WTC11 (cell line): ENCODE data around the gene PRKAR2B. TPM values are rescaled to one million over a fixed set of nuclear protein-coding genes. Genes with fewer than 3 reads are reported as not detected.

Experiments used
- ATAC-seq: fragments of 200-7000 bp; cut with Tn5 transposase; 2 replicates; pipeline ENCODE4 v1.10.0; 2021; ENCODE audit warnings: mild to moderate bottlenecking, moderate library complexity
- CTCF ChIA-PET: fragments of 300-600 bp; sonication (Branson Sonifier 250); formaldehyde crosslinking; loops from one replicate; lab custom pipeline; 2021; ENCODE audit warnings: antibody characterized with exemption; lab: Charles Lee
- POLR2A ChIA-PET: fragments of 350-600 bp; sonication (Branson Sonifier 250); formaldehyde crosslinking; loops from one replicate; lab custom pipeline; 2021; ENCODE audit warnings: antibody characterized with exemption; lab: Charles Lee
- DNase-seq: peaks from one replicate; pipeline ENCODE4 v3.0.0; 2021; ENCODE audit warnings: low spot score
- H3K27ac Mint-ChIP-seq: 2 replicates; pipeline ENCODE4 v1.8.0; 2021; ENCODE audit warnings: mixed read lengths
- H3K27me3 Mint-ChIP-seq: 2 replicates; pipeline ENCODE4 v1.8.0; 2021; ENCODE audit warnings: low read depth, mild to moderate bottlenecking, moderate library complexity, mixed read lengths
- H3K36me3 Mint-ChIP-seq: 2 replicates; pipeline ENCODE4 v1.8.0; 2021; ENCODE audit warnings: mixed read lengths
- H3K4me1 Mint-ChIP-seq: 2 replicates; pipeline ENCODE4 v1.8.0; 2022; ENCODE audit warnings: mixed read lengths
- H3K4me3 Mint-ChIP-seq: 2 replicates; pipeline ENCODE4 v1.8.0; 2021; ENCODE audit warnings: mild to moderate bottlenecking, moderate library complexity, mixed read lengths
- H3K9me3 Mint-ChIP-seq: 2 replicates; pipeline ENCODE4 v1.8.0; 2021; ENCODE audit warnings: mixed read lengths
- ARID4B ChIP-seq: sonication (generic); formaldehyde crosslinking; IDR thresholded peaks from 2 replicates; pipeline ENCODE4 v1.8.0; 2023; ENCODE audit warnings: missing genetic modification reagents, mild to moderate bottlenecking, borderline replicate concordance
- ATF2 ChIP-seq: sonication (generic); formaldehyde crosslinking; IDR thresholded peaks from 2 replicates; pipeline ENCODE4 v1.8.1; 2022; ENCODE audit warnings: low read depth, missing genetic modification reagents, borderline replicate concordance
- E2F1 ChIP-seq: sonication (generic); formaldehyde crosslinking; IDR thresholded peaks from 2 replicates; pipeline ENCODE4 v1.8.0; 2022; ENCODE audit warnings: mild to moderate bottlenecking, missing genetic modification reagents
- ERG ChIP-seq: fragments of 250-450 bp; sonication (Bioruptor Pico); IDR thresholded peaks from 2 replicates; pipeline ENCODE4 v1.8.0; 2021; ENCODE audit warnings: mild to moderate bottlenecking
- FOXJ3 ChIP-seq: sonication (generic); formaldehyde crosslinking; IDR thresholded peaks from 2 replicates; pipeline ENCODE4 v1.9.0; 2021; ENCODE audit warnings: missing genetic modification reagents, mild to moderate bottlenecking, borderline replicate concordance
- GRHL2 ChIP-seq: fragments of 250-450 bp; sonication (Bioruptor Pico); IDR thresholded peaks from 2 replicates; pipeline ENCODE4 v1.8.0; 2022; ENCODE audit warnings: mild to moderate bottlenecking, moderate library complexity; ENCODE audit not compliant: insufficient replicate concordance, severe bottlenecking
- HMGA2 ChIP-seq: fragments of 250-450 bp; sonication (Bioruptor Pico); IDR thresholded peaks from 2 replicates; pipeline ENCODE4 v1.4.0; 2021; ENCODE audit warnings: mild to moderate bottlenecking, moderate library complexity
- MLX ChIP-seq: sonication (generic); formaldehyde crosslinking; IDR thresholded peaks from 2 replicates; pipeline ENCODE4 v1.8.1; 2023; ENCODE audit warnings: mild to moderate bottlenecking, missing genetic modification reagents, moderate library complexity
- MXD4 ChIP-seq: fragments of 250-450 bp; sonication (Bioruptor Pico); IDR thresholded peaks from 2 replicates; pipeline ENCODE4 v1.8.0; 2021; ENCODE audit warnings: mild to moderate bottlenecking, moderate library complexity, borderline replicate concordance
- NFATC4 ChIP-seq: fragments of 250-450 bp; sonication (Bioruptor Pico); IDR thresholded peaks from 2 replicates; pipeline ENCODE4 v1.9.0; 2021; ENCODE audit warnings: mild to moderate bottlenecking
- OVOL2 ChIP-seq: fragments of 250-450 bp; sonication (Bioruptor Pico); IDR thresholded peaks from 2 replicates; pipeline ENCODE4 v1.9.0; 2021; ENCODE audit warnings: mild to moderate bottlenecking, borderline replicate concordance
- TEAD4 ChIP-seq: sonication (generic); formaldehyde crosslinking; IDR thresholded peaks from 2 replicates; pipeline ENCODE4 v1.8.0; 2022; ENCODE audit warnings: mild to moderate bottlenecking, missing genetic modification reagents
- total RNA-seq: library from RNA; stranded (reverse); gene quantifications from 3 replicates; pipeline ENCODE4 v1.2.3, GENCODE V29; 2021
- TF ChIP-seq, protein P1 (sequence below): sonication (generic); formaldehyde crosslinking; IDR thresholded peaks from 2 replicates; pipeline ENCODE4 v1.8.1; 2022; ENCODE audit warnings: missing genetic modification reagents, borderline replicate concordance
- TF ChIP-seq, protein P2 (sequence below): fragments of 250-450 bp; sonication (Bioruptor Pico); IDR thresholded peaks from 2 replicates; pipeline ENCODE4 v1.9.0; 2021; ENCODE audit warnings: mild to moderate bottlenecking, borderline replicate concordance
- TF ChIP-seq, protein P3 (sequence below): sonication (generic); formaldehyde crosslinking; IDR thresholded peaks from 2 replicates; pipeline ENCODE4 v1.8.1; 2023; ENCODE audit warnings: mild to moderate bottlenecking, missing genetic modification reagents
- TF ChIP-seq, protein P4 (sequence below): sonication (generic); formaldehyde crosslinking; conservative IDR thresholded peaks from 2 replicates; pipeline ENCODE4 v1.8.1; 2023; ENCODE audit warnings: mild to moderate bottlenecking, low read depth, missing genetic modification reagents, moderate library complexity

PRKAR2B gene
- total RNA-seq, 1 experiment from 2014 or later: 29.6 TPM

GRCh38 chr7:107115114-107115513 is 70.6 kb downstream of the PRKAR2B start:
- H3K27ac Mint-ChIP-seq: no peak overlapping the region
- H3K4me3 Mint-ChIP-seq: no peak overlapping the region
- no peaks in the 10 kb centered on the region for H3K27me3 Mint-ChIP-seq
- ChIA-PET POLR2A (no interaction called here), CTCF (no interaction called here)
- ATAC-seq: no peak
- no peak for DNase-seq
- H3K9me3 Mint-ChIP-seq: no peaks in the 10 kb centered on the region
- peaks cover 30% of the 10 kb centered on the region for H3K4me1 Mint-ChIP-seq
- no peaks in the 10 kb centered on the region for H3K36me3 Mint-ChIP-seq
- TF ChIP-seq ARID4B (CRISPR knock-in tag): no peak
- TF ChIP-seq, protein P1, sequence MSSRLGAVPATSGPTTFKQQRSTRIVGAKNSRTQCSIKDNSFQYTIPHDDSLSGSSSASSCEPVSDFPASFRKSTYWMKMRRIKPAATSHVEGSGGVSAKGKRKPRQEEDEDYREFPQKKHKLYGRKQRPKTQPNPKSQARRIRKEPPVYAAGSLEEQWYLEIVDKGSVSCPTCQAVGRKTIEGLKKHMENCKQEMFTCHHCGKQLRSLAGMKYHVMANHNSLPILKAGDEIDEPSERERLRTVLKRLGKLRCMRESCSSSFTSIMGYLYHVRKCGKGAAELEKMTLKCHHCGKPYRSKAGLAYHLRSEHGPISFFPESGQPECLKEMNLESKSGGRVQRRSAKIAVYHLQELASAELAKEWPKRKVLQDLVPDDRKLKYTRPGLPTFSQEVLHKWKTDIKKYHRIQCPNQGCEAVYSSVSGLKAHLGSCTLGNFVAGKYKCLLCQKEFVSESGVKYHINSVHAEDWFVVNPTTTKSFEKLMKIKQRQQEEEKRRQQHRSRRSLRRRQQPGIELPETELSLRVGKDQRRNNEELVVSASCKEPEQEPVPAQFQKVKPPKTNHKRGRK (CRISPR knock-in tag): no peak
- TF ChIP-seq, protein P2, sequence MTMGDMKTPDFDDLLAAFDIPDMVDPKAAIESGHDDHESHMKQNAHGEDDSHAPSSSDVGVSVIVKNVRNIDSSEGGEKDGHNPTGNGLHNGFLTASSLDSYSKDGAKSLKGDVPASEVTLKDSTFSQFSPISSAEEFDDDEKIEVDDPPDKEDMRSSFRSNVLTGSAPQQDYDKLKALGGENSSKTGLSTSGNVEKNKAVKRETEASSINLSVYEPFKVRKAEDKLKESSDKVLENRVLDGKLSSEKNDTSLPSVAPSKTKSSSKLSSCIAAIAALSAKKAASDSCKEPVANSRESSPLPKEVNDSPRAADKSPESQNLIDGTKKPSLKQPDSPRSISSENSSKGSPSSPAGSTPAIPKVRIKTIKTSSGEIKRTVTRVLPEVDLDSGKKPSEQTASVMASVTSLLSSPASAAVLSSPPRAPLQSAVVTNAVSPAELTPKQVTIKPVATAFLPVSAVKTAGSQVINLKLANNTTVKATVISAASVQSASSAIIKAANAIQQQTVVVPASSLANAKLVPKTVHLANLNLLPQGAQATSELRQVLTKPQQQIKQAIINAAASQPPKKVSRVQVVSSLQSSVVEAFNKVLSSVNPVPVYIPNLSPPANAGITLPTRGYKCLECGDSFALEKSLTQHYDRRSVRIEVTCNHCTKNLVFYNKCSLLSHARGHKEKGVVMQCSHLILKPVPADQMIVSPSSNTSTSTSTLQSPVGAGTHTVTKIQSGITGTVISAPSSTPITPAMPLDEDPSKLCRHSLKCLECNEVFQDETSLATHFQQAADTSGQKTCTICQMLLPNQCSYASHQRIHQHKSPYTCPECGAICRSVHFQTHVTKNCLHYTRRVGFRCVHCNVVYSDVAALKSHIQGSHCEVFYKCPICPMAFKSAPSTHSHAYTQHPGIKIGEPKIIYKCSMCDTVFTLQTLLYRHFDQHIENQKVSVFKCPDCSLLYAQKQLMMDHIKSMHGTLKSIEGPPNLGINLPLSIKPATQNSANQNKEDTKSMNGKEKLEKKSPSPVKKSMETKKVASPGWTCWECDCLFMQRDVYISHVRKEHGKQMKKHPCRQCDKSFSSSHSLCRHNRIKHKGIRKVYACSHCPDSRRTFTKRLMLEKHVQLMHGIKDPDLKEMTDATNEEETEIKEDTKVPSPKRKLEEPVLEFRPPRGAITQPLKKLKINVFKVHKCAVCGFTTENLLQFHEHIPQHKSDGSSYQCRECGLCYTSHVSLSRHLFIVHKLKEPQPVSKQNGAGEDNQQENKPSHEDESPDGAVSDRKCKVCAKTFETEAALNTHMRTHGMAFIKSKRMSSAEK (CRISPR knock-in tag): no peak
- TF ChIP-seq, protein P3, sequence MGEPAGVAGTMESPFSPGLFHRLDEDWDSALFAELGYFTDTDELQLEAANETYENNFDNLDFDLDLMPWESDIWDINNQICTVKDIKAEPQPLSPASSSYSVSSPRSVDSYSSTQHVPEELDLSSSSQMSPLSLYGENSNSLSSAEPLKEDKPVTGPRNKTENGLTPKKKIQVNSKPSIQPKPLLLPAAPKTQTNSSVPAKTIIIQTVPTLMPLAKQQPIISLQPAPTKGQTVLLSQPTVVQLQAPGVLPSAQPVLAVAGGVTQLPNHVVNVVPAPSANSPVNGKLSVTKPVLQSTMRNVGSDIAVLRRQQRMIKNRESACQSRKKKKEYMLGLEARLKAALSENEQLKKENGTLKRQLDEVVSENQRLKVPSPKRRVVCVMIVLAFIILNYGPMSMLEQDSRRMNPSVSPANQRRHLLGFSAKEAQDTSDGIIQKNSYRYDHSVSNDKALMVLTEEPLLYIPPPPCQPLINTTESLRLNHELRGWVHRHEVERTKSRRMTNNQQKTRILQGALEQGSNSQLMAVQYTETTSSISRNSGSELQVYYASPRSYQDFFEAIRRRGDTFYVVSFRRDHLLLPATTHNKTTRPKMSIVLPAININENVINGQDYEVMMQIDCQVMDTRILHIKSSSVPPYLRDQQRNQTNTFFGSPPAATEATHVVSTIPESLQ (CRISPR knock-in tag): no peak
- no peak for TF ChIP-seq TEAD4 (CRISPR knock-in tag)
- no peak for TF ChIP-seq OVOL2 (CRISPR knock-in tag)
- no peak for TF ChIP-seq GRHL2 (CRISPR knock-in tag)
- TF ChIP-seq ATF2 (CRISPR knock-in tag): no peak
- TF ChIP-seq MLX (CRISPR knock-in tag): no peak
- TF ChIP-seq E2F1 (CRISPR knock-in tag): no peak
- TF ChIP-seq, protein P4, sequence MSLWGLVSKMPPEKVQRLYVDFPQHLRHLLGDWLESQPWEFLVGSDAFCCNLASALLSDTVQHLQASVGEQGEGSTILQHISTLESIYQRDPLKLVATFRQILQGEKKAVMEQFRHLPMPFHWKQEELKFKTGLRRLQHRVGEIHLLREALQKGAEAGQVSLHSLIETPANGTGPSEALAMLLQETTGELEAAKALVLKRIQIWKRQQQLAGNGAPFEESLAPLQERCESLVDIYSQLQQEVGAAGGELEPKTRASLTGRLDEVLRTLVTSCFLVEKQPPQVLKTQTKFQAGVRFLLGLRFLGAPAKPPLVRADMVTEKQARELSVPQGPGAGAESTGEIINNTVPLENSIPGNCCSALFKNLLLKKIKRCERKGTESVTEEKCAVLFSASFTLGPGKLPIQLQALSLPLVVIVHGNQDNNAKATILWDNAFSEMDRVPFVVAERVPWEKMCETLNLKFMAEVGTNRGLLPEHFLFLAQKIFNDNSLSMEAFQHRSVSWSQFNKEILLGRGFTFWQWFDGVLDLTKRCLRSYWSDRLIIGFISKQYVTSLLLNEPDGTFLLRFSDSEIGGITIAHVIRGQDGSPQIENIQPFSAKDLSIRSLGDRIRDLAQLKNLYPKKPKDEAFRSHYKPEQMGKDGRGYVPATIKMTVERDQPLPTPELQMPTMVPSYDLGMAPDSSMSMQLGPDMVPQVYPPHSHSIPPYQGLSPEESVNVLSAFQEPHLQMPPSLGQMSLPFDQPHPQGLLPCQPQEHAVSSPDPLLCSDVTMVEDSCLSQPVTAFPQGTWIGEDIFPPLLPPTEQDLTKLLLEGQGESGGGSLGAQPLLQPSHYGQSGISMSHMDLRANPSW (CRISPR knock-in tag): no peak
- no peak for TF ChIP-seq FOXJ3 (CRISPR knock-in tag)
- no peak for TF ChIP-seq NFATC4 (CRISPR knock-in tag)
- no peak for TF ChIP-seq MXD4
- TF ChIP-seq ERG (CRISPR knock-in tag): no peak
- TF ChIP-seq HMGA2: no peak
- TF ChIP-seq, all 79 proteins: peak for 0
